ENCODE measurements around the gene TBC1D26.
"Not testable (repeated sequence)": the region's sequence is repeated elsewhere in the genome, so short reads cannot be mapped to it uniquely, and the experiment has no call there.

The TBC1D26 gene

GRCh38 chr17:15744074-15744676 lies 12.1 kb downstream of the TBC1D26 start:
- DNase-seq (ENCODE audit: low read depth): no peak

DNA sequence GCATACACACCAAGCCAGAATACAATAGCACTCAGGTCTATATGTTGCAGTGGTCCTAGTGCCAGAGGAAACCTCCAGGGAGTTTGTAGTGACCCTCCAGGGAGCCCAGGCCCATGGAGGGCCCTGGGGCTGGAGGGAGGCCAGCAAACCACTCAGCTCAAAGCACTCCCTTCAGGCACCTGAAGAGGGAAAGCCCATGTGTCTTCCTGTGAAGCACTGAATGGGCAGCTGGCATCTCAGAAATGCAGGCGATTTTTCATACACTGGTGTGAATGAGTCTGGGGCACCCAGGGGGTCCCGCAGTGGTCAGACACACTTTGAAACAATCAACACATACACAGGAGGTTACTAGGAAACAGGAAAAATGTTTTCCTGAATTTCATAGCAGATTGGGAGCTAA lies 12.8 kb downstream of the TBC1D26 start:
- DNase-seq (ENCODE audit: low read depth): no peak

- DNase-seq (ENCODE audit: low read depth): not testable (repeated sequence)
These were observed 17.3 kb downstream of the TBC1D26 start for GRCh38 chr17:15749403-15749802.

DNA sequence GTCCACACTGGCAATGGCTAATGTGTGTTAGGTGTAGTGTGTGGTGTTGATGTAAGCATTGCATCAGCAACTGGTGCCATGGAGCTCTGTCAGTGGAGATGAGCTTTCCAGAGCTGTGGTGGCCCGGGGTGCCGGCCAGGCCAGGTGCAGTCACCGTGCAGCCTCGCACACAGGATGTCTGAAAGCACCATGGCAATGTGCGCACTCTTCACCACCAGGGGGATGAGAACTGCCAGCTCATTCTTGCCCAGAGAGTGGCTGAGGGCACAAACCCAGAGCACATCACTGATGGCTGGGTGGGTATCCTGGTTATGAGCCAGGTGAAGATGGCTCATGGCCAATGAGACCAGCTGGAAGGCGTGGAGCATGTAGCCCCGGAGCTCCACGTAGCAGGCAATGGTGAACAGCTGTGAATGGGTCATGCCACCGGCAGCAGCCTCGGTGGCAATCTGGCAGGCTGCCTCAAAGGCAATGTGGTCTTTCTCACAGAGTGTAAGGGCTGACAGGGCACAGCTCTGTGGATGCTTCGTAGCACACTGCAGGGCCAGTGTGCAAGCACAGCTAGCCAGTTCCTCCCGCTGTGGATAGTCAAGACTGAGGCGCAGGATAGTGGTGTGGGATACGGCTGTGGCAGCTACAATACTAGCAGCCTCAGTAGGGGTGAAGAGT lies 36.9 kb downstream of the TBC1D26 start:
- DNase-seq (ENCODE audit: low read depth): not testable (repeated sequence)

- not testable (repeated sequence) for DNase-seq (ENCODE audit: low read depth)
These were observed 38.6 kb downstream of the TBC1D26 start for GRCh38 chr17:15770679-15771078.

DNA sequence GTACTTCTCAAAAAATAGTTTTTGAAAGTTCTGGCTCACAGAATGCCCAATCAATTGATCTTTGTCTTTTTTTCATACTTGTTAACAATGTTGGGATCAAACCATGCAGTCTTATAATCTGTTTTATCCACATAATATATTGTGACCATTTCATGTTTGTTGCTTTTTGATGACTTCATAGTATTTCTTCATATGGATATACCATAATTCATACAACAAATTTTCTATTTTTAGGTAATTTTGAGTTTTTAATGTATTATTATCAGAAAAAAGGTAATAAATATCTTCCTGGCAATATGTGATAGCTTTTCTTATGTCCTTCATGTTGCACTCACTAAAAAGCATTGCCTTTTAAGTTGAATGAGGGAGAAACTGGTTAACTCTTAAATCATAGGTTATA lies 44.8 kb downstream of the TBC1D26 start:
- no peak for DNase-seq (ENCODE audit: low read depth)

DNA sequence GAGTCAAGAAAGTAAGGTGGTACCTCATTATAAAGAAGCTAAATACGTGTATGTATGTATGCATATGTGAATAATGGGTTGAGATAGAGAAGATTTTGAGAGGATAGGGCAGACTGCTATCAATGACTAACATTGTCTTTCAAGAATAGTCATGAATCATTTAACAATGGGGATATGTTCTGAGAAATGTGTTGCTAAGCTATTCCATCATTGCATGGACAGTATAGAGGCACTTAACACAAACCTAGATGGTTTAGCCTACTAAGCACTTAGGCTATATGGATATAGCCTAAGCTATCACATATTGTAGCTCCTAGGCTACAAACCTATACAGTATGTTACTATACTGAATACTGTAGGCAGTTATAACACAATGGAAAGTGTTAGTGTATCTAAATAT lies 45.2 kb downstream of the TBC1D26 start:
- no peak for DNase-seq (ENCODE audit: low read depth)

DNA sequence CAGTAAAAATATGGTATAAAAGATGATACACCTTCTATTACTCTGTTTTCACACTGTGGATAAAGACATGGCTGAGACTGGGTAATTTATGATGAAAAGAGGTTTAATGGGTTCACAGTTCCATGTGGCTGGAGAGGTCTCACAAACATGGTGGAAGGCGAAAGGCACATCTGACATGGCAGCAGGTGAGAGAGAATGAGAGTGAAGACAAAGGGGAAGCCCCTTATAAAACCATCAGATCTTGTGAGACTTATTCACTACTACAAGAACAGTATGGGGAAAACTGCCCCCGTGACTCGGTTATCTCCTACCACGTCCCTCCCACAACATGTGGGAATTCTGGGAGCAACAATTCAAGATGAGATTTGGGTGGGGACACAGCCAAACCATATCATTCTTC lies 45.6 kb downstream of the TBC1D26 start:
- no peak for DNase-seq (ENCODE audit: low read depth)

- no peak for DNase-seq (ENCODE audit: low read depth)
These were observed 47.0 kb downstream of the TBC1D26 start for GRCh38 chr17:15779119-15779518.

GRCh38 chr17:15780188-15780587 lies 48.1 kb downstream of the TBC1D26 start:
- DNase-seq (ENCODE audit: low read depth): no peak

GRCh38 chr17:15782866-15783265 lies 50.8 kb downstream of the TBC1D26 start:
- DNase-seq (ENCODE audit: low read depth): no peak

DNA sequence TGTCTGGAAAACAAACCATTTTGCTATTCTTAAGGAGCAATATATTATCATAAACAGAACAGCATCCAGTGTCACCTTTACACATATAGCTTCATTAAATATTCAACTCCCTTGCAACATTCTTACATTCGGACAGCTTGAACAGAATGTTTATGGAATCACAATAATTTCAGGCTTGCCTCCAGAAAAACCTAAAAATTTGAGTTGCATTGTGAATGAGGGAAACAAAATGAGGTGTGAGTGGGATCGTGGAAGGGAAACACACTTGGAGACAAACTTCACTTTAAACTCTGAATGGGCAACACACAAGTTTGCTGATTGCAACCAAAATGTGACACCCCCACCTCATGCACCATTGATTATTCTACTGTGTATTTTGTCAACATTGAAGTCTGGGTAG lies 51.4 kb downstream of the TBC1D26 start:
- no peak for DNase-seq (ENCODE audit: low read depth)

DNA sequence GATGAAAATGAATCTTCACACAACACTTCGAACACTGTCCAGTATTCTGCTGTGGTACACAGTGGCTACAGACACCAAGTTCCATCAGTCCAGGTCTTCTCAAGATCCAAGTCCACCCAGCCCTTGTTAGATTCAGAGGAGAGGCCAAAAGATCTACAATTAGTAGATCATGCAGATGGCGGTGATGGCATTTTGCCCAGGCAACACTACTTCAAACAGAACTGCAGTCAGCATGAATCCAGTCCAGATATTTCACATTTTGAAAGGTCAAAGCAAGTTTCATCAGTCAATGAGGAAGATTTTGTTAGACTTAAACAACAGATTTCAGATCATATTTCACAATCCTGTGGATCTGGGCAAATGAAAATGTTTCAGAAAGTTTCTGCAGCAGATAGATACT lies 52.3 kb downstream of the TBC1D26 start:
- DNase-seq (ENCODE audit: low read depth): not testable (repeated sequence)

- DNase-seq (ENCODE audit: low read depth): not testable (repeated sequence)
These were observed 55.4 kb downstream of the TBC1D26 start for GRCh38 chr17:15787363-15788075.

GRCh38 chr17:15788365-15788764 lies 56.3 kb downstream of the TBC1D26 start:
- not testable (repeated sequence) for DNase-seq (ENCODE audit: low read depth)

All from HS-27A (cell line).